H1 (cell line): ENCODE data around the gene LY6G5B.

ENCODE experiments used
- EZH2 ChIP-seq: fragments of 200-600 bp; sonication (generic); IDR thresholded peaks from 2 replicates; pipeline ENCODE4 v1.7.1; 2012; ENCODE audit warnings: low read depth, mild to moderate bottlenecking, moderate library complexity, low read length, inconsistent platforms; ENCODE audit not compliant: severe bottlenecking
- TF ChIP-seq, protein P1 (sequence below): IDR thresholded peaks from 2 replicates; pipeline ENCODE4 v1.6.1; 2012; ENCODE audit warnings: inconsistent platforms

DNA sequence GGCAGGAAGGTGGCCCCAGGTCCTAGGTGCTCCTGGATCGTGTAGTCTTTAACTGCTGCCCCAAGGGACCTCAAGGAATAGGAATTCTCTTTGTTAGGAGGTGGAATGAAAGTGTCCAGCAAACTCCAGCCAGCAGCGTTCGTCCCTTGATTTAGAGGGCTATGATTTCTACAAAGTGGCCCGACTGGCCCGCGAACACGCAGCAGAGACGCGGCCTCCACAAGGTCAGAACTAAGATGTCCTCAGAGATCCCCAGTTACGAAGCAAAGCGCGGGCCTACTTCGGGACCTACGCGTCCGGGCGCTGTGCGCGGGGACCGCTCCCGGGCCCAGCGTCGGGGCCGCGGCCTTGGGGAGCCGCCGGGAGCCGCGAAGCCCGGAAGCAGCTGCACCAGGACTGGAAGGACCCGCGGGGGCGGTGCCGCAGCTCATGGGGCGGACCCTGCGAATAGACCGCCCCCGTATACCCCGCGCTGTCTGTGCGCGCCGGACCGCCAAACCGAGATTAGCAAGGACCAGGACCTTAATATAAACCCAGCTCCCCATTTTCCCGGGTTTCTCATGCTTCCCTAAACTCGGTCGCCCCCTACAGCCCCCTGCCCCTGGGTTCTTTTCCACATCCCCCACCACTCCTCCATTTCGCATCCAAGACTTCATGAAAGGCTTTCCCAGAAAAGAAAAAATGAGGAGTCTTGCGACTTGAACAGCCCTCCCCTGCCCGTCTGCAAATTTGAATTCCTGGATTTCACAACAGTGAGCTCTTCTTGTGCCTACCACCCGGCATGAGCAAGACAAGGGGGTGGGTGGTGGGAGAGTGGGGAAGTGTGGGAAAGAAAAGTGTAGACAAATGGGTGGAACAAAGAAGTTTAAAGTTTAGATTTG is 9.2 kb upstream of the LY6G5B start, which contains the start of gene C6orf47:
- TF ChIP-seq, protein P1, sequence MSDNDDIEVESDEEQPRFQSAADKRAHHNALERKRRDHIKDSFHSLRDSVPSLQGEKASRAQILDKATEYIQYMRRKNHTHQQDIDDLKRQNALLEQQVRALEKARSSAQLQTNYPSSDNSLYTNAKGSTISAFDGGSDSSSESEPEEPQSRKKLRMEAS = 0 out of 2 replicates have a peak, but pooled peaks have one; percentile 23
- no peak for TF ChIP-seq EZH2
